NB4 (cell line): ENCODE results near the gene KSR1.

Experiments
- CTCF ChIP-seq: IDR thresholded peaks from one replicate; pipeline ENCODE4 v1.5.1; 2012; ENCODE audit warnings: low read depth, low read length
- MYC ChIP-seq: IDR thresholded peaks from 2 replicates; pipeline ENCODE4 v1.6.1; 2011; ENCODE audit warnings: low read depth, low read length
- POLR2A ChIP-seq: IDR thresholded peaks from 2 replicates; pipeline ENCODE4 v1.6.1; 2011; ENCODE audit warnings: mild to moderate bottlenecking; ENCODE audit not compliant: insufficient read length; ENCODE audit errors: extremely low read depth
- TF ChIP-seq, protein P1 (sequence below): IDR thresholded peaks from 2 replicates; pipeline ENCODE4 v1.6.1; 2011; ENCODE audit warnings: low read depth, low read length

DNA sequence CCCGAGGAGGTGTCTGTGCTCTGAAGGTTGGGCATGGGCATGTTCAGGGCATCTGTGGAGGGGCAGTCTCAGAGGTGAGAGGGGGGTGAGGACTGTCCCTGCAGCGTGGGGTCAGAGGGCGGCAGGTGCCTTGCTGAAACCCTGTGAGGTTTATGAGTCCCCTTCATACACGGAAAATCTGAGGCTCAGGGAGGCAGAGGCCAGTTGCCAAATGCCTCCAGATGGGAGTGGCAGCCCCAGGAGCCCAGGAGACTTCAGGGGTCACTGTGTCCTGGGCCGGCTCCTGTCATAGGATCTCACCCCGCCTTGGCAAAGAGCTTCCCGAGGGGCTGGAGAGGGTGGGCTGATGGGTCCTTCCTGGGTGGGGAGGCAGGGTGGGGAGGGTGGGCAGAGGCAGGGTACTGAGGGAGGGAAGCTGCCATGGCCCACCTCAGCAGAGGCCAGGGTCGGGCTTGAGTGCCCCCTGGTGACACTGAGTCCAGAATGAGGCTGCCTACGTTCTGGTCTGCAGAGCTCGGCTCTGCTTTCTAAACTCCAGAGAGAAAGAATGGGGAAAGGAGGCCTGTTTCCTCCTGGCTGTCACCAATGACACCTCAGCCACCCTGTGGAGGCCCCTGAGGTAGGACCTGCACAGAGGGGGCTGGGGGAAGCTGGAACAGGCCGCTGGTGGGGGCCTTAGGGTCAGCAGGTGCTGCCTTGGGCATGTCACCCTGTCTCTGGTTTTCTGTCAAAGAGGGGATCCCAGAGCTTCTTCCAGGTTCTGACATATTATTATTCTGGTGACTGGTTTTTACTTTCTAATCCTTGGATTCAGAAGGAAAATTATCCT lies 175.9 kb downstream of the KSR1 start:
- TF ChIP-seq CTCF, result no peak
- no peak for TF ChIP-seq MYC
- TF ChIP-seq, protein P1, sequence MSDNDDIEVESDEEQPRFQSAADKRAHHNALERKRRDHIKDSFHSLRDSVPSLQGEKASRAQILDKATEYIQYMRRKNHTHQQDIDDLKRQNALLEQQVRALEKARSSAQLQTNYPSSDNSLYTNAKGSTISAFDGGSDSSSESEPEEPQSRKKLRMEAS, result no peak
- TF ChIP-seq POLR2A, result no peak
